Measurements from ENCODE around the gene CTTNBP2.

Gene CTTNBP2

GRCh38 chr7:117829450-117830117 is 43.7 kb downstream of the CTTNBP2 start:
- in situ Hi-C loops (cut with MboI; ENCODE audit: low sequenced_read_pairs): no loop called here

- in situ Hi-C loops (cut with MboI; ENCODE audit: low sequenced_read_pairs): no loop called here
Measured at GRCh38 chr7:117828825-117829224, 44.4 kb downstream of the CTTNBP2 start.

- in situ Hi-C loops (cut with MboI; ENCODE audit: low sequenced_read_pairs): no loop called here
Measured at GRCh38 chr7:117827862-117828261, 45.4 kb downstream of the CTTNBP2 start.

- in situ Hi-C loops (cut with MboI; ENCODE audit: low sequenced_read_pairs): no loop called here
Measured at GRCh38 chr7:117825132-117825531, 48.1 kb downstream of the CTTNBP2 start.

GRCh38 chr7:117824592-117824991 is 48.6 kb downstream of the CTTNBP2 start:
- in situ Hi-C loops (cut with MboI; ENCODE audit: low sequenced_read_pairs): no loop called here

- in situ Hi-C loops (cut with MboI; ENCODE audit: low sequenced_read_pairs): no loop called here
Measured at GRCh38 chr7:117819558-117819957, 53.7 kb downstream of the CTTNBP2 start.

- in situ Hi-C loops (cut with MboI; ENCODE audit: low sequenced_read_pairs): no loop called here
Measured at GRCh38 chr7:117818232-117818631, 55.0 kb downstream of the CTTNBP2 start.

GRCh38 chr7:117816727-117817126 is 56.5 kb downstream of the CTTNBP2 start:
- in situ Hi-C loops (cut with MboI; ENCODE audit: low sequenced_read_pairs): no loop called here

GRCh38 chr7:117811696-117812095 is 61.5 kb downstream of the CTTNBP2 start:
- in situ Hi-C loops (cut with MboI; ENCODE audit: low sequenced_read_pairs): no loop called here

GRCh38 chr7:117810642-117811512 is 62.4 kb downstream of the CTTNBP2 start:
- in situ Hi-C loops (cut with MboI; ENCODE audit: low sequenced_read_pairs): no loop called here

GRCh38 chr7:117809958-117810357 is 63.3 kb downstream of the CTTNBP2 start:
- in situ Hi-C loops (cut with MboI; ENCODE audit: low sequenced_read_pairs): no loop called here

GRCh38 chr7:117808910-117809705 is 64.1 kb downstream of the CTTNBP2 start:
- in situ Hi-C loops (cut with MboI; ENCODE audit: low sequenced_read_pairs): no loop called here

- in situ Hi-C loops (cut with MboI; ENCODE audit: low sequenced_read_pairs): no loop called here
Measured at GRCh38 chr7:117808341-117808757, 64.9 kb downstream of the CTTNBP2 start.

- in situ Hi-C loops (cut with MboI; ENCODE audit: low sequenced_read_pairs): no loop called here
Measured at GRCh38 chr7:117807676-117808075, 65.6 kb downstream of the CTTNBP2 start.

GRCh38 chr7:117806011-117806410 is 67.2 kb downstream of the CTTNBP2 start:
- in situ Hi-C loops (cut with MboI; ENCODE audit: low sequenced_read_pairs): no loop called here

GRCh38 chr7:117805241-117805640 is 68.0 kb downstream of the CTTNBP2 start:
- in situ Hi-C loops (cut with MboI; ENCODE audit: low sequenced_read_pairs): no loop called here

- in situ Hi-C loops (cut with MboI; ENCODE audit: low sequenced_read_pairs): no loop called here
Measured at GRCh38 chr7:117803476-117803875, 69.8 kb downstream of the CTTNBP2 start.

GRCh38 chr7:117802660-117803059 is 70.6 kb downstream of the CTTNBP2 start:
- in situ Hi-C loops (cut with MboI; ENCODE audit: low sequenced_read_pairs): no loop called here

- in situ Hi-C loops (cut with MboI; ENCODE audit: low sequenced_read_pairs): no loop called here
Measured at GRCh38 chr7:117800841-117801240, 72.4 kb downstream of the CTTNBP2 start.

GRCh38 chr7:117800406-117800805 is 72.8 kb downstream of the CTTNBP2 start:
- in situ Hi-C loops (cut with MboI; ENCODE audit: low sequenced_read_pairs): no loop called here

GRCh38 chr7:117796889-117797288 is 76.4 kb downstream of the CTTNBP2 start:
- in situ Hi-C loops (cut with MboI; ENCODE audit: low sequenced_read_pairs): no loop called here

Data from HL-60/S4 treated with phorbol 12-myristate 13-acetate at 8.2 ng/mL for 4 days and 3 days (cell line).